ENCODE measurements around the gene DGAT2.

Gene DGAT2

DNA sequence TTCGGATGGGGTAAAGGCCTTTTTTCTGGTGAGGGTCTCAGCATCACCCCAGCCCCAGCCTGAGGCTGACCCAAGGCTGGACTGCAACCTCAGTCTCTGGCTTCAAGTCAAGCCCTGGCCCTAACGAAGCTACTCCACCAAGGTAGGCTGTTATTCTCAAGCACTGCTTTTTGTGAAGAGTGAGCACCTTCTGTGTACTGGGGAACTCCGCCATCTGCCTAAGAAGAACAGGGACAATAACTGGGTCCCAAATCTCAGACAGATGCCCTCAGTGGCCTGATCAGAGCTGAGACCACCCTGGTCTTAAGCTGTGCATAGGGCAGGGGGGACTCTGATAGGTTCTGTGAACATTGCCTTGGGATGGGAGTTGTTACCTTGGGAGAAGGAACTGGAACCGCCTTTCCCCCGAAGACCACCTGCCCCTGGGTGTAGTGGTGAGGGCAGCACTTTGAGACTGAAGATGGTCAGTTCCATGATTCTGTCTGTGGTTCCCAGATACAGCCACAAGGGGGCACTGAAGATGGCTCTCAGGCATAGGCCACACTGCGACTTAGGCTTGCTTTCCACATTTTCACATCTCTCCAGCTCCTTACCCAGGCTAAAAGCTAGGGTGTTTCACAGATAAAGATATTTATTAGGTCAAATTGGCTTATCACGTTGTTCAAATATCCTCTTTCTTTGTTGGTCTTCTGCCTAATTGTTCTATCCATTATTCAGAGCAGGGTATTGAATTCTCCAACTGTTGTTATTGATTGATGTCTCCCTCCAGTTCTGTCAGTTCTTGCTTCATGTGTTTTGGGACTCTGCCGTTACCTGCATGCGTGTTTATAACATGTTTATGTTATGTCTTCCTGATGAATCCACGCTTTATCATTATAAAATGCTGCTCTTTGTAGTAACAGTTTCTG is 34.6 kb downstream of the DGAT2 start:
- DNase-seq (ENCODE audit: low spot score): peak; percentile 70
- POLR2A ChIA-PET (ENCODE audit: low non-redundant PET): no interaction called here
- TF ChIP-seq, protein P1, sequence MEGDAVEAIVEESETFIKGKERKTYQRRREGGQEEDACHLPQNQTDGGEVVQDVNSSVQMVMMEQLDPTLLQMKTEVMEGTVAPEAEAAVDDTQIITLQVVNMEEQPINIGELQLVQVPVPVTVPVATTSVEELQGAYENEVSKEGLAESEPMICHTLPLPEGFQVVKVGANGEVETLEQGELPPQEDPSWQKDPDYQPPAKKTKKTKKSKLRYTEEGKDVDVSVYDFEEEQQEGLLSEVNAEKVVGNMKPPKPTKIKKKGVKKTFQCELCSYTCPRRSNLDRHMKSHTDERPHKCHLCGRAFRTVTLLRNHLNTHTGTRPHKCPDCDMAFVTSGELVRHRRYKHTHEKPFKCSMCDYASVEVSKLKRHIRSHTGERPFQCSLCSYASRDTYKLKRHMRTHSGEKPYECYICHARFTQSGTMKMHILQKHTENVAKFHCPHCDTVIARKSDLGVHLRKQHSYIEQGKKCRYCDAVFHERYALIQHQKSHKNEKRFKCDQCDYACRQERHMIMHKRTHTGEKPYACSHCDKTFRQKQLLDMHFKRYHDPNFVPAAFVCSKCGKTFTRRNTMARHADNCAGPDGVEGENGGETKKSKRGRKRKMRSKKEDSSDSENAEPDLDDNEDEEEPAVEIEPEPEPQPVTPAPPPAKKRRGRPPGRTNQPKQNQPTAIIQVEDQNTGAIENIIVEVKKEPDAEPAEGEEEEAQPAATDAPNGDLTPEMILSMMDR (conservative IDR thresholded peaks at IDR 0.05; ENCODE audit: low read depth): peak; percentile 82
- CTCF ChIA-PET: interaction anchor here (0.5 to 1.6 kb wide), 20 partner anchors 9 to 445 kb away, joined by 3 to 13 read pairs (median 3); no protein-coding TSS in a partner anchor
- no peak overlapping the region for H3K27ac ChIP-seq

DNA sequence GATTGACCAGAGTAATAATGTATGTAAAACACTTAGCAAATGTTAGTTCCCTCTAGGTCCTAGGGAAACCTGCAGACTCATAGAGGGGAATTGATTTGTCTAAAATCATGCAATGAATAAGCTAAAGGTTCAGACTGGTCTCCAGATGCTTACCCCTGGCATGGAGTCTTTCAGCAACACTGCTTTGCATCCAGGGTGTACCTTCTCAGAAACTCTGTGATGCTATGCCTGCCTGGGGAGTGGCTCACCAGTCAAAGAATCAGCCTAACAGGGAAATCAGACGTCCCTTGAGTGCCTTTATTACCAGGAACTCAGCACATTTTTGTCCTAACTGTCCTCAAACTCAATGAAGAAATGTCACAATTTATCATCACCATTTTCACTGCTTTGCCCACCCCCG is 40.5 kb downstream of the DGAT2 start:
- H3K27ac ChIP-seq: no peak overlapping the region
- no peak for DNase-seq (ENCODE audit: low spot score)
- TF ChIP-seq, protein P1 (conservative IDR thresholded peaks at IDR 0.05; ENCODE audit: low read depth): no peak
- ChIA-PET POLR2A (ENCODE audit: low non-redundant PET) (no interaction called here), CTCF (interaction anchor here (0.7 kb wide), 1 partner anchor 632 kb away, joined by 5 read pairs; no protein-coding TSS in a partner anchor)

DNA sequence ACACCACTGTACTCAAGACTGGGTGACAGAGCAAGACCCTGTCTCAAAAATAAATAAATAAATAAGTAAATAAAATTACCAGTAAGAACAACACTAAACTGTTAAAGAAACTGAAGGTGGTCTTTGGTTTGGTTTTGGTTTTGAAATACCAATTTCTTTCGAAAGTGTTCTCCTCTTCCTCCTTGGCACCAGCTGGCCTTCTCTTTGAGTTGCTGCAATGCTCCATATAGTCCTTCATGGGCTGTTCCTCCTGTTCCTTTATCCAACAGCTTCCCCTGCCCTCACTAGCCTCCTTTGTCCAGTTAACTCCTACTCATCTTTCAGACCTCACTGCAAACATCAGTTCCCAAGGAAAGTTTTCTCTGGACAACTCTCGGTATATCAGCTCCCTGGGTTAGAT is 41.4 kb downstream of the DGAT2 start:
- ChIA-PET POLR2A (ENCODE audit: low non-redundant PET) (no interaction called here), CTCF (interaction anchor here (0.7 kb wide), 2 partner anchors 224 to 633 kb away, joined by 3 to 5 read pairs; no protein-coding TSS in a partner anchor)
- DNase-seq (ENCODE audit: low spot score): no peak
- H3K27ac ChIP-seq: no peak overlapping the region
- TF ChIP-seq, protein P1 (conservative IDR thresholded peaks at IDR 0.05; ENCODE audit: low read depth): no peak

DNA sequence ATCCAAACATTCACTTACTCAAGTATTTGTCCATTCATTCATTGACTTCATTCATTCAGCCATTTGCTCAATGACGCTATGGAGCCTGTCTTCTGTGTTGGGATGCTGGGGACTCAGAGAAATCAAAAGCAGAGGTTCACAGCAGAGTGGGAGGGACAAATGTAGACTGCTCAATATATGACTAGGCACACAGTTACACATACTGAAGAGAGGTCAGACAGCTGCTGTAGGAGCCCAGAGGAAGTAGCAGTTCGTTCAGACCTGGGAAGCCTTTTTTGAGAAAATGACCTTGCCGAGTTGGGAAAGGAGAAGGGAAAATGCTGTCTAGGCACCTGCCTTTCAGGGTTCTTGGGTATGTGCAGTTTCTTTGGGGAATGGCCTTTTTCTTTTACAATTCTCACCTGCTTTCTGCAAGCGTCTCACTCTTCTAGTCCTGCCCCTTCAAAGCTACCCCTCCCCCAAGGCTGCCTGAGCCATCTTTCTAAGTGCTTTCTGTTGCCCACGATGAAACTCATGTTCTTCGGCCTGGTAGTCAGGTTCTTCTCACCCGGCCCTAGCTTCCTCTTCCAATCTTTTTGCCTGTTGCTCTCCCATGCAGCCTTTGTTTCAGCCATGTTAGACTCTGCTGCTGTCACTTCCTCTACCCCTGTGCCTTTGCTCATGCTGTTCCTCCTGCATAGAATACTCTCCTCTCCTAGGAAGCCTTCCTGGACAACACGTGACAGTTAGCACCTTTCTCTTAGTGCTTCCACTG is 42.2 kb downstream of the DGAT2 start:
- CTCF ChIA-PET: interaction anchor here (3.0 kb wide), 1 partner anchor 8 kb away, joined by 13 read pairs; no protein-coding TSS in a partner anchor
- no peak overlapping the region for H3K27ac ChIP-seq
- POLR2A ChIA-PET (ENCODE audit: low non-redundant PET): no interaction called here
- TF ChIP-seq, protein P1 (conservative IDR thresholded peaks at IDR 0.05; ENCODE audit: low read depth): no peak
- no peak for DNase-seq (ENCODE audit: low spot score)

DNA sequence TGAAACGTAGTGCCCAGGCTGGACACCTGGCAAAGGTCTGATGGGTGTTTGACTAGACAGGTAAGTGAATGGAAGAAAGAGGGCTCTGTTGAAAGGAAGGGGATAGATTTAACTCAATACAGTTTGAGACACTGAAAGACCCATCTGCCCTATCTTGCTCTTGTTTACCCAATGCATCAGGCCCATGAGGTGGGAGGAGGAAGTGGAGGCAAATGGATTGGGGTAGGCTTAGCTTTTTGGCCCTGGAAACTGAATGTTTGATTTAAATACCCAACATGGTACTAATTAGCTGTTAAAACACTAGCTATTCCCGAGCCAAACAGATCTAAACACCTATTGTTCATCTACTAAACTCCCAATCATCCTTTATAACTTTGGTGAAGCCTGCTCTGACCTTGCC is 42.9 kb downstream of the DGAT2 start:
- ChIA-PET POLR2A (ENCODE audit: low non-redundant PET) (no interaction called here), CTCF (interaction anchor here (3.0 kb wide), 1 partner anchor 8 kb away, joined by 13 read pairs; no protein-coding TSS in a partner anchor)
- TF ChIP-seq, protein P1 (conservative IDR thresholded peaks at IDR 0.05; ENCODE audit: low read depth): no peak
- H3K27ac ChIP-seq: no peak overlapping the region
- DNase-seq (ENCODE audit: low spot score): no peak

DNA sequence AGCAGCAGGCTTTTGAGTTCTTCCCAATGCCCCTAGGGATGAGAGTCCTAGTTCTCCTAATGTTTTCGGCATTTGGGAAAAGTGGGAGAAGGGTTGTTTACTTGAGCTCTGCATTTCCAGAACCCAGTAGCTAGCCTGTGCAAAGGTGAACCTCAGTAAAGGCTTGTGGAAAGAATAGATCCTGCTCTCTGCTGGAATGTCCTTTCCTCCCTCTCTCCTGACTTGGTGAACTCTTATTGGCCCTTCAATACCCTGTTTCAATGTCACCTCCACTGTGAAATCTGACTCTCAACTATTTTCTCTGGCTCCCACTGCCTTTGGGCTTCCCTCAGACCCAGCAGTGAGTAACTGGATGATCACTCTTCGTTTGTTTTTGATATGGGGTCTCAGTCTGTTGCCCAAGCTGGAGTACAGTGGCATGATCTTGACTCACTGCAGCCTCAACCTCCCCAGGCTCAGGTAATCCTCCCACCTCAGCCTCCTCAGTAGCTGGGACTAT is 44.0 kb downstream of the DGAT2 start:
- H3K27ac ChIP-seq: no peak overlapping the region
- ChIA-PET CTCF (interaction anchor here (3.0 kb wide), 1 partner anchor 10 kb away, joined by 13 read pairs; no protein-coding TSS in a partner anchor), POLR2A (ENCODE audit: low non-redundant PET) (no interaction called here)
- DNase-seq (ENCODE audit: low spot score): no peak
- TF ChIP-seq, protein P1 (conservative IDR thresholded peaks at IDR 0.05; ENCODE audit: low read depth): no peak
